ENCODE measurements around the gene AUNIP.

DNA sequence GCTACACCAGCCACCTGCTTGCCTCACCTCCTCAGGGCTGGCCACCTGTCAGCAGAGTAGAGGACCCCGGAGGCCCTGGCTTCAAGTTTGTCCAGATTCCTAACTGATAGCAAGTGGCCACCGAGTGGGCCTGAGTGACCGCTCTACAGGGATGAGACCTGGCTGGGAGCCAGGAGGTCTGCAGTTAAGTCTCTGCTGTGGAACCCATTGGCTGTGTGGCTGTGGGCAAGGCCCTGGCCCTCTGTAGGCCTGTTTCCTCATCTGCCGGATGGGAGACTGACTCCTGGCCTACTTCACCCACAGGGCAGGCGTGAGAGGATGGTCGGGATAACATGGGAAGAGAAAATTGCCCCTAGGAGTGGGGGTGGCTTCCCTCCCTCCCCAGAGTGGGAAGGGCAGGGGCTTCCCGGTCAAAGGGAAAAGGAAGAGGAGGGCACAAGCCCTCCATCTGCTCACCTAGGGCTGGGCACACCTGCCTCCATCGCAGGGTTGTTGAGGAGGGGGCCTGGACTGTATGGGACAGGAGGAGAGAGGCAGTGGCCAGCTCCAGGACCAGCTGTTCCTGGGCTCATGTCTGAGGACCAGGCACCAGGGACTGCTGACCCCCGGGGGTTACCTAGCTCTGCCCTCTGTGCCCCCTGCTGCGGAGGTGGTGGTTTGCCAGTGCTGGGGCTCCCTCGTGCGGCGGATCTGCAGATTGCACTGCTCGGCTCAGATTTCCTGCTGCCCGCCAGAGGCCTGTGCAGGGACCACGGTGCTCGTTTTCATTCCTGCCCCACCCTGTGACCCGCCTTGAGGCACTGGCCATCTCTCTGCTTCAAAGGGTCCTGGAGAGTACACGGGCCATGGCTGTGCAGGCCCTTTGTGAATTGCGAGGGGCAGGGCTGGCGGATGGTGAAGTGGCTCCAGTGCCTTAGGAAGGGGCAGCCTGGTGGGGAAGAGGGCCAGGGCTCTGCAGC is 48.6 kb downstream of the AUNIP start:
- TF ChIP-seq CTCF (conservative IDR thresholded peaks at IDR 0.05 in 1 of 2, IDR thresholded peaks at IDR 0.05 in 1 of 2; ENCODE audit: extremely low read depth in 1 of 2, insufficient read depth in 1 of 2, low read depth in 1 of 2, low read length in 2 of 2): peak; percentile 75 to 89
- no peak for TF ChIP-seq EZH2 (IDR thresholded peaks at IDR 0.05; ENCODE audit: borderline replicate concordance, low read length)
